Fibroblast of lung (primary cell): ENCODE measurements around the gene GNG12.

Experiments used
- EZH2 ChIP-seq: IDR thresholded peaks from 2 replicates; pipeline ENCODE4 v1.5.1; 2012; ENCODE audit warnings: low read length, control low read depth, mild to moderate bottlenecking; ENCODE audit errors: missing control alignments
- TF ChIP-seq, protein P1 (sequence below), 2 donors: IDR thresholded peaks in 1 of 2; conservative IDR thresholded peaks in 1 of 2; 1 replicate in 1 of 2; 2 replicates in 1 of 2; pipeline ENCODE4 v1.5.1; 2011 to 2012; ENCODE audit warnings: low read length in 2 of 2, control low read depth in 1 of 2, inconsistent platforms in 1 of 2, low read depth in 1 of 2, mild to moderate bottlenecking in 1 of 2

DNA sequence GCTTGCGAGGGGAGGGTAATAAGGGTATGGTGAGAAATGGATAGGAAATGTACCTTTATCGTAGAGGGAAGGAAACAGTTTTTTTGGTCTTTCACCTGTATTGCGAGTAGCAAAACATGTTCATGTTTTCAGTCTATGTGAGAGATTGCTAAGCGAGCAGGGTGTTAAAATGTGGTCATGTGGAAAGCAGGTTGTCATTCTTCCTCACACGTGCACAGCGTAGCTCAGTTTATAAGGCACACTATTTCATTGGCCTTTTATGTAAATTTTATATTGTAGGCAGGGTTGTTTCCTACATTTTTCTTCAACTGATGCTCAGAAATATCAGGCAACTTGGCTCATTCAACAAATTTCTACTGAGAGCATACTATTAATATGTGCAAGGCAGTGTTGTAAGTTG lies 18.5 kb upstream of the GNG12 start:
- TF ChIP-seq, protein P1, sequence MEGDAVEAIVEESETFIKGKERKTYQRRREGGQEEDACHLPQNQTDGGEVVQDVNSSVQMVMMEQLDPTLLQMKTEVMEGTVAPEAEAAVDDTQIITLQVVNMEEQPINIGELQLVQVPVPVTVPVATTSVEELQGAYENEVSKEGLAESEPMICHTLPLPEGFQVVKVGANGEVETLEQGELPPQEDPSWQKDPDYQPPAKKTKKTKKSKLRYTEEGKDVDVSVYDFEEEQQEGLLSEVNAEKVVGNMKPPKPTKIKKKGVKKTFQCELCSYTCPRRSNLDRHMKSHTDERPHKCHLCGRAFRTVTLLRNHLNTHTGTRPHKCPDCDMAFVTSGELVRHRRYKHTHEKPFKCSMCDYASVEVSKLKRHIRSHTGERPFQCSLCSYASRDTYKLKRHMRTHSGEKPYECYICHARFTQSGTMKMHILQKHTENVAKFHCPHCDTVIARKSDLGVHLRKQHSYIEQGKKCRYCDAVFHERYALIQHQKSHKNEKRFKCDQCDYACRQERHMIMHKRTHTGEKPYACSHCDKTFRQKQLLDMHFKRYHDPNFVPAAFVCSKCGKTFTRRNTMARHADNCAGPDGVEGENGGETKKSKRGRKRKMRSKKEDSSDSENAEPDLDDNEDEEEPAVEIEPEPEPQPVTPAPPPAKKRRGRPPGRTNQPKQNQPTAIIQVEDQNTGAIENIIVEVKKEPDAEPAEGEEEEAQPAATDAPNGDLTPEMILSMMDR (conservative IDR thresholded peaks at IDR 0.05 in 1 of 2, IDR thresholded peaks at IDR 0.05 in 1 of 2; ENCODE audit: low read depth in 1 of 2, low read length in 2 of 2), result no peak
- TF ChIP-seq EZH2, result no peak
